HuH-7.5 (cell line): ENCODE data around the gene RAB3C.
"Not testable (repeated sequence)": the region's sequence is repeated elsewhere in the genome, so short reads cannot be mapped to it uniquely, and the experiment has no call there.

ENCODE experiments used
- DNase-seq: peaks from one replicate; pipeline ENCODE4 v3.0.0; 2011; ENCODE audit warnings: low spot score

RAB3C gene, protein sequence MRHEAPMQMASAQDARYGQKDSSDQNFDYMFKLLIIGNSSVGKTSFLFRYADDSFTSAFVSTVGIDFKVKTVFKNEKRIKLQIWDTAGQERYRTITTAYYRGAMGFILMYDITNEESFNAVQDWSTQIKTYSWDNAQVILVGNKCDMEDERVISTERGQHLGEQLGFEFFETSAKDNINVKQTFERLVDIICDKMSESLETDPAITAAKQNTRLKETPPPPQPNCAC

DNA sequence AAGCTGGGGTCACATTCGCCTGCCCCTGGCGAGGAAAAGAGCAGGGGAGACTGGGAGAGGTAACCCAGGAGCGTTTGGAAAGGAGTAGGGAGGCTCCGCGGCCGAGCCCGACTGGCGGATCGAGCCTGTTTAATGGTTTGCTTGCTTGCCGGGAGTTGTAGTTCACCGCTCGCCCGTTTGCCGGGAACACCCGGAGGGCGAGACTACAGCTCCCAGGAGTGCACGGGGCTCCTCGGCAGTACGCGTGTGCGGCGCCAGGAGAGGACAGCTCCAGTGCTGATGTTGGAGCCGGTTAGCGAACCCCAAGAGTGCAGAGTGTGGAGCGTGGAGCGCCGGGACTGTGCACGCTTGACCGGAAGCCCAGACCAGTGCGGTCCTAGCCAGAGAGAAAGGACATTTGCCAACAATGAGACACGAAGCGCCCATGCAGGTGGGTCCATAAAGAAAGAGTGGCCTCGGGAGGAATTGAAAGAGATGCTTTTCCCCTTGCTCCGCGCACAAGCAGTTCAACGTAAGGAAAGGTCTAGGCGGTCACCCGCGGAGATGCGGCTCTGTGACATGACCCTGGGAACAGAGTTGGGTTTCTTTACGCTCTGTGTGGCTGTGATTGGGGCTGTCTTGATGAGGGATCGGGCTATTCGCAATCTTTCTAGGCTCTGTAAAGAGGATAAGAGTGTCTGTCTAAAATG is at the start of gene RAB3C:
Gene RAB3C (plus strand): TSS at position 273 of the 689 bp plus-strand sequence. CDS start 134 bp downstream, at position 407.
- peak; percentile 43 for DNase-seq

DNA sequence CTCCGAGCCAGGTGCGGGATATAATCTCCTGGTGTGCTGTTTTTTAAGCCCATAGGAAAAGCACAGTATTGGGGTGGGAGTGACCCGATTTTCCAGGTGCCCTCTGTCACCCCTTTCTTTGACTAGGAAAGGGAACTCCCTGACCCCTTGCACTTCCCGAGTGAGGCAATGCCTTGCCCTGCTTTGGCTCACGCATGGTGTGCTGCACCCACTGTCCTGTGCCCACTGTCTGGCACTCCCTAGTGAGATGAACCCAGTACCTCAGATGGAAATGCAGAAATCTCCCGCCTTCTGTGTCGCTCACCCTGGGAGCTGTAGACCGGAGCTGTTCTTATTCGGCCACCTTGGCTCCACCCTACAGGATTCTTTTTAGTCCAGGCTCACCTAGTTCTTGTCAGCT is 40.9 kb upstream of the RAB3C start:
- DNase-seq = not testable (repeated sequence)

DNA sequence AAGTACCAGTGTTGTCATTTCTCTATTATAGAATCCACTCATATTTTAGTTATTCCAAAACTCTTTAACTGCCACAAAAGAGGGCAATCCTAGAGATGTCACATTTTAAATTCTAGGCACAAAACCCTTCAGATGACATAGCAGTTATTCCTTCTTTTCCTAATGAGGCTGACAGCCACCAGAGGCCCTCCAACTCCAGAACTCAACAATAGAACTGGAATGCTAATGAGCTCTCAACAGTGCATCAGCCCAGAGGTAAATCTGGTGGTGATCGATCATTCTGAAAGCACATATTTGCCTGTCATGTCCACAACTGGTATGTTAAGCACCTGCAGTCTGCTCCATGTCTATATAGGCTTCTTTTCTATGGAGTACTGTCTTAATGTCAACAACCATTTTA is 40.2 kb upstream of the RAB3C start:
- no peak for DNase-seq

DNA sequence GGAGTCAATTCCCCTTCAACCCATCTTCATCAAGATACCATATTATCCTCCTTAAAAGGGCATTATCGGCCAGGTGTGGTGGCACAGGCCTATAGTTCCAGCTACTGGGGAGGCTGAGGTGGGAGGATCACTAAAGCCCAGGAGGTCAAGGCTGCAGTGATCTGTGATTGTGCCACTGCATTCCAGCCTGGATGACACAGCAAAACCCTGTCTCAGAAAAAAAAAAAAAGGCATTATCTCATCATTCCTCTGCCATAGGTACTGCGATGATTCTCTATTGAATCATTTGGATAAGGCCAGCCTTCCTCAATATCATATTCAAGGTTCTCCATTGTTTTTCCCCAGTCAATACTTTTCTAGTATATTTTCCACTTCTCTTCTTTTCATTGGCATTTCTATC is 39.2 kb upstream of the RAB3C start:
- DNase-seq = no peak

DNA sequence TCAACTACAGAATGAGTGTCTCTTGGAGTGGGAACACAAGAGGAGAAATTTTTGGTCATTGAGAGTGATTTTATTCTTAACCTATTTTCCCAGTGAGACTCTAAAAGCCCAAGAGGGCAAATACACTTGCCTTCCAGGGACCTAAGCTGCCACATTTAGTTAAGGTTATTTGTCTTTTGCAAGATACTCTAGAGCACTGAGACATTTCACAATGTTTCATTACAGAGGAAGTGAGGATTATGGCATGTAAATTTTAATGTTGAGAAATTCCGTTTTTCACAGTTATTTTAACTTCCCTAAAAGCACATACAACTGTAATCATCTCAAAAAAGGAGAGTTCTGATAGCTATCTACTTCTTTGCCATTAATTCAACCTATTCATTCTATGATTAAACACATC is 38.7 kb upstream of the RAB3C start:
- no peak for DNase-seq

DNA sequence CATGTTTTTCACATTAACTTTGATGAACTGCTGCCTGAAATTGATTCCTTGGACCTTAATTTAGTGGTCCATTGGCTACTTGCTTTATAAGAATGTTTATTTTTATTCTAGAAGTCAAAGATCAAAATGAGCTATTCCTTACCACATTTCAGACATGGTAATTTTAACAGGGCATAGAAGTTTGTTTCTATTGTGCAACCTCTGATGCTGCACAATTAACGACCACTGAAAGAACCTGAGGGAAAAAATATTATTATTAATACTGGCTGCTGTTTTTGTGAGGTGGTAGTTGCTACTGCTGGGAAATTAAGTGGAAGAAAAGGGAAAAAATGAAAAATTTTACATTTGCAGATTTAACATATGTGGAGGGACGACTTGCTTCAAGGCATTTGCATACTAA is 37.9 kb upstream of the RAB3C start:
- DNase-seq = no peak

DNA sequence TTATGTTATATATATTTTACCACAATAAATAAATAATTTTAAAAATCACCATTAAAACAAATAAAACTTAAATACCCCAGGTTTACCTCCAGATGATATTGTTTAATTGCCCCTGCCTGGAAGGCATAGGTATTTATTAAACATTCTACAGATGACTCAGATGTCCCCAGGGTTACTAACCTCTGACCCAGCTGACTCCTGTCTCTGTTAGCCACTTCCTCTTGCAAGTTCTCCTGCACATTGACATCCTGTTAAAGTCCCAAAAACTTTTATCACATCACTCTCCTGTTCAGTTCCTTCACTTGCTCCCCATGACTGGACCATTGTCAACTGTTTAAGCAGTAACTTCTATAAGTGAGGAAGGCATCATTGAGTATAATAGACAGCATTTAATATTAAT is 37.0 kb upstream of the RAB3C start:
- DNase-seq = peak; percentile 6

DNA sequence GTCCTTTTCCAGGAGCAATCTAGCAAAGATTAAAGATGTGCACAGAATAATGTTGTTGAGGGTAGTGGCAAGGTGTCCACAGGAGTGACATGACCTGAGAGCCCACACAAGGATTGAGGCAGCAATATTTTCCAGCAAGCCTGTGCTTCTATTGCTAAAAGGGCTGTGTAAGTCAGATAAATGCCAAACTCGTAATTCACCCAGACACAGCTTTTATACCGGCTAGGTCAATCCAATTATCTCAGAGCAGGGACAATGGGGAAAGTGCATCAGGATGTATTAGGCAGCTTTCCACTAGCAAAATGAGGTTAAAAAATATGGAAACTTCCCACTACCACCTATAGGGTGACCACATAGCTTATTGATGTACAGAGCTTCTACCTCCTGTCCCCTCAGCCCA is 34.8 kb upstream of the RAB3C start:
- DNase-seq = no peak

DNA sequence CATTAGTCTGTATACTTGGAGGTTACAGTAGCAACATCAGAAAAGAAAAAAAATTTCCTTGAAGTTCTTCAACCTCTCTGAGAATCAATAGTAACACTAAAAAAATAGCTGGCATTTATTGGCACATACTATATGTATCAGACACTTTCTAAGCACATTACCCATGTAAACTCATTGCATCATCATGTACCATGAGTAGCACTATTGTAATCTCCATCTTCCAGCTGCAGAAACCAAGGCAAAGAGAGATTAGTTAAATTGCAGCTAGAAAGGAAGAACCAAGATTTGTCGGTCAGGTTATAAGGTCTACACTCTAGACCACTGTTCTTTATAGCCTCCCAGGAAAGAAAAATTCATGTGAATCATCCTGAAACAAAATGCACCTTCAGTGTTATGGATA is 31.4 kb upstream of the RAB3C start:
- no peak for DNase-seq

DNA sequence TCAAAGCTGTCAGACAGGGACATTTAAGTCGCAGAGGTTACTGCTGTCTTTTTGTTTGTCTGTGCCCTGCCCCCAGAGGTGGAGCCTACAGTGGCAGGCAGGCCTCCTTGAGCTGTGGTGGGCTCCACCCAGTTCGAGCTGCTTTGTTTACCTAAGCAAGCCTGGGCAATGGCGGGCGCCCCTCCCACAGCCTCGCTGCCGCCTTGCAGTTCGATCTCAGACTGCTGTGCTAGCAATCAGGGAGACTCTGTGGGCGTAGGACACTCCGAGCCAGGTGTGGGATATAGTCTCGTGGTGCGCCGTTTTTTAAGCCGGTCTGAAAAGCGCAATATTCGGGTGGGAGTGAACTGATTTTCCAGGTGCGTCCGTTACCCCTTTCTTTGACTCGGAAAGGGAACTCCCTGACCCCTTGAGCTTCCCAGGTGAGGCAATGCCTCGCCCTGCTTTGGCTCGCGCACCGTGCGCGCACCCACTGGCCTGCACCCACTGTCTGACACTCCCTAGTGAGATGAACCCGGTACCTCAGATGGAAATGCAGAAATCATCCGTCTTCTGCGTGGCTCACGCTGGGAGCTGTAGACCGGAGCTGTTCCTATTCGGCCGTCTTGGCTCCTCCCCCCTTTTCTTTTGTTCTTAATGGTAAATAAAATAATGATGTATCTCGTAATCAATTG is 25.1 kb upstream of the RAB3C start:
- DNase-seq = not testable (repeated sequence)

DNA sequence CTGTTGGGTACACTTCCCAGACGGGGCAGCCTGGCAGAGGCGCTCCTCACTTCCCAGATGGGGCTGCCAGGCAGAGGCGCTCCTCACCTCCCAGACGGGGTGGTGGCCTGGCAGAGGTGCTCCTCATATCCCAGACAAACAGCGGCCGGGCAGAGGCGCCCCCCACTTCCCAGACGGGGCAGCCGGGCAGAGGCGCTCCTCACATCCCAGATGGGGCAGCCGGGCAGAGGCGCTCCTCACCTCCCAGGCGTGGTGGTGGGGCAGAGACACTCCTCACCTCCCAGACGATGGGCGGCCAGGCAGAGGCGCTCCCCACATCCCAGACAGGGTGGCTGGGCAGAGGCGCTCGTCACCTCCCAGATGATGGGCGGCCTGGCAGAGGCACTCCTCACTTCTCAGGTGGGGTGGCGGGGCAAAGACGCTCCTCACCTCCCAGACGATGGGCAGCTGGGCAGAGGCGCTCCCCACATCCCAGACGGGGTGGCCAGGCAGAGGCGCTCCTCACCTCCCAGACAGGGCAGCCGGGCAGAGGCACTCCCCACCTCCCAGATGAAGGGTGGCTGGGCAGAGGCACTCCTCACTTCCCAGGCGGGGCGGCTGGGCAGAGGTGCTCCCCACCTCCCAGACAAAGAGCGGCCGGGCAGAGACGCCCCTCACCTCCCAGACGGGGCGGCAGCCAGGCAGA is 19.7 kb upstream of the RAB3C start:
- not testable (repeated sequence) for DNase-seq

DNA sequence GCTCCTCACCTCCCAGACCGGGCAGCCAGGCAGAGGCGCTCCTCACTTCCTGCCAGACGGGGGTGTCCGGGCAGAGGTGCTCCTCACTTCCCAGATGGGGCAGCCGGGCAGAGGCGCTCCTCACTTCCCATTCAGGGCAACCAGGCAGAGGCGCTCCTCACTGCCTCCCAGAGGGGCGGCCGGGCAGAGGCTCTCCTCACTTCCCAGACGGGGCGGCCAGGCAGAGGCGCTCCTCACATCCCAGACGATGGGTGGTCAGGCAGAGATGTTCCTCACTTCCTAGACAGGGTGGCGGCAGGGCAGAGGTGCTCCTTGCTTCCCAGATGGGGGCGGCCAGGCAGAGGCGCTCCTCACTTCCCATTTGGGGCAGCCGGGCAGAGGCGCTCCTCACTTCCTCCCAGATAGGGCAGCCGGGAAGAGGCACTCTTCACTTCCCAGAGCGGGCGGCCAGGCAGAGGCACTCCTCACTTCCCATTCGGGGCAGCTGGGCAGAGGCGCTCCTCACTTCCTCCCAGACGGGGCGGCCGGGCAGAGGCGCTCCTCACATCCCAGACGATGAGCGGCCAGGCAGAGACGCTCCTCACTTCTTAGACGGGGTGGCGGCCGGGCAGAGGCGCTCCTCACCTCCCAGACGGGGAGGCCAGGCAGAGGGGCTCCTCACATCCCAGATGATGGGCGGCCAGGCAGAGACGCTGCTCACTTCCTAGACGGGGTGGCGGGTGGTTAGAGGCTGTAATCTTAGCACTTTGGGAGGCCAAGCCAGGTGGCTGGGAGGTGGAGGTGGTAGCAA is 18.6 kb upstream of the RAB3C start:
- DNase-seq = not testable (repeated sequence)

DNA sequence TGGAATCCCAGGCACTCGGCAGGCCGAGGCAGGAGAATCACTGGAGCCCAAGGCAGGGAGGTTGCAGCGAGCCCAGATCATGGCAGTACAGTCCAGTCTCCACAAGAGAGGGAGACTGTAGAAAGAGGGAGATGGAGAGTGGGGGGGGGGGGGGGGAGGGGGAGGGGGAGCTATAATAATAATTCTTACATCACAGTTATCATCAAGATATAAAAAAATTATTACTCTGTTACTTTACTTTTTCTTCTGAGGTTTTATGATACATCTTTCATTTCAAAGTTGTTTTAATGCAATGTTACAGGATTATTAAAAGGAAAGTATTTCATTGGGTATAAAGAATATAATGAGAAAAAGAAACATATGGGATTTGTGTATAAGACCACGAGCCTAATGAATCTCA is 17.8 kb upstream of the RAB3C start:
- DNase-seq = no peak

DNA sequence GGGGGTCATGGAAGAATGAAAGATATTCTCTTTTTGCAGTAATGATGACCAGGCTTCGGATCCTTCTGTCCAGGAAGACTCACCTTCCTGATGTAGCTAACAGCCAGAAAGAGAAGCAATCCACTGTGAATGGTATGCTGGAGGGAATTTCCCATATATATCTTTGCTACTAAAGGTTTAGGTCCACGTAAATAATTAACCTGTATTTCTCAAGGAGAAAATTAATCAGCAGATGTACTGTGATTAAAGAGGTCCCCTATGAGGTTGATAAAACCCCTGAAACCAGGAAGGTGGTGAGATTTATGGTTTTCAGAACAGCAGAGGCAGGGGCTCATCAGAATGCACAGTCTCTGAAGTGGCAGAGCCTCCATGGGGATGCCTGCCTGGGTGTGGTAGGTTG is 11.4 kb upstream of the RAB3C start:
- DNase-seq = no peak

DNA sequence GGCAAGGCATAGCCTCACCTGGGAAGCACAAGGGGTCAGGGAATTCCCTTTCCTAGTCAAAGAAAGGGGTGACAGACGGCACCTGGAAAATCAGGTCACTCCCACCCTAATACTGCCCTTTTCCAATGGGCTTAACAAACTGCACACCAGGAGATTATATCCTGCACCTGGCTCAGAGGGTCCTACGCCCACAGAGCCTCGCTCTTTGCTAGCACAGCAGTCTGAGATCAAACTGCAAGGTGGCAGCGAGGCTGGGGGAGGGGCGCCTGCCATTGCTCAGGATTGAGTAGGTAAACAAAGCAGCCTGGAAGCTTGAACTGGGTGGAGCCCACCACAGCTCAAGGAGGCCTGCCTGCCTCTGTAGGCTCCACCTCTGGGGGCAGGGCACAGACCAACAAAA is 9.9 kb upstream of the RAB3C start:
- DNase-seq = not testable (repeated sequence)

DNA sequence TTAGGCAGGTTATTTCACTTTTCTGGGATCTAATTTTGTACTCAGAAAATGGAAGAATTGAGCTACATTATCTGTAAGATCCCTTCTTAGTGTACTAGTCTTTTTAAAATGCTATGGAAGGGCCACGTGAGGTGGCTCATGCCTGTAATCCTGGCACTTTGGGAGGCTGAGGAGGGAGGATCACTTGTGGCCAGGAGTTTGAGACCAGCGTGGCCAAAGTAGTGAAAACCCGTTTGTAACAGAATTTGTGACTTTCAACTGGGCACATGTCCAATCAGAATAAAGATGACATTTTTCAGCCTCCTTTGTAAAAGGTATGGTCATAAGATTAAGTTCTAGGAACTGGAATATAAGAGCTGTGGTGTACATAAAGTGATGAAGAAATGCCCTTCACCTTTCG is 3.1 kb upstream of the RAB3C start:
- no peak for DNase-seq

DNA sequence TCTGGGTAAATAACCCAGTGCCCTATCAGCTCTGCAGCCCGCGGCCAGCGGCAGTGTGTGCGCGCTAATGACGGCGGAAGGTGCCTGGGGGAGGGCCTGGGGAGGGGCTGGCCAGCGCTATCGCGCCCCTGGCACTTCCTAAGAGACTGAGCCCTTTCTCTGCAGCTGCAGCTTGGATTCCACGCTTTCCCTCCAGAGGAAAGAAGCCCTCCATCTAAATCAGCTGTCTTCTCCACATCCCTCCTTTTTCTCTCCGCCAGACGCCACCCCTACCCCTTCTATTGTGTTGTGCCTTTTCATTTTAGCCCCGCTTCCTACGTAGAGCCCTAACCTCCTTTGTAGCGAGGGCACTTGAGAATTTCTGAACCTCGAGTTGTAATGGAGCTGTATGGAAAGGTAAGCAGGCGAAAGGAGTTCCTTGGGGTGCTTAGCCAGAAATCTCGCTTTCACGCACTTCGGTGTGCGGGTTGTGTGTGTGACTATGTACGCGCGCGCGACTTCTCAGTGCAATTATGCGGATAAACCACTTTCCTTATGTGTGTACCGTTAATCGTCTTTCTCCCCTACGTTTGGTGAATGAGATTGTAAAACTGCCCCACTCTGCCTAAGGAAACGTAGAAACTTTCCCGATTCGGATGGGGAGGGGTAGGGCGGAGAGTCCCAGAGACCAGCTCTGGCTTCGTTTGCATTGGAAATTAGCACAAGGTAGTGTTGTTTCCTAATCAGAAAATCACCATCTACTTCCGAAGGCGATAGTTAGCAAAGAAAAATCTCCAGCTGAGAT is 664 bp upstream of the RAB3C start:
- DNase-seq = peak; percentile 13

DNA sequence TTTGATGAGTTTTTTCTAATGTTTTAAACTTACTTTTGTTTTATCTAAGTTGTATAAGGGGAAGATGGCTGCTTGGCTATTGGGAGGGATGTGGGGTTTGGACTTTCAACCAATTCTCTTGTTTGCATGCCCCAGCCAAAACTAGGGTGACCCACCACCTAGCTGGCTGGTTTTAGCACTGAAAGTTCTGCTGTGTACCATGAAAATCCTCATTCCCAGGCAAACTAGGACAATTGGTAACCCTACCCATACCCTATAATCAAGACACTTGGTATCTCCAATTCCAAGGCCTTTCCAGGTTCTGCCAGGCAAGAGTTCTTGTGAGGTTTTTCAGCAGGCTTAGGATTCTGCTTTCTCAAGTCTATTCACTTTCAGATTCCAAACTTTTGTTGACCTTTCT is 13.1 kb downstream of the RAB3C start:
- no peak for DNase-seq

DNA sequence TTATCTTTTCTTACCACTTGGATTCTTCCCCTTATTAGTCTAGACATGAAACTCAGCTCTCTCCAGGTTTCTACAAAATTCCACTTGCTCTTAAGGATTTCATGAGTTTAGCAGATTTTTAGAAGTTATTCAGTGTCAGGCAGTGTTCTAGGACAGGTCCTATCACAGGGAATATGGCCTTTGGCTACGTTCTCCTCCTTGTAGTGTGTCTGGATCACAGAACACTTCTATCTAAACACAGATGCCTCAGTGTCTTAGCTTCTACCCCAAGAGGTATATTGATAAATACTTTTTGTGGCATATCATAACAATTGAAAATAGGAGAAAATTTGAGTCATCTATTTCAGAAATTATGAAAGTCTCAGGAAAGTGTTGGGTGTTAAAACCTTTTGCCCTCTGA is 15.6 kb downstream of the RAB3C start:
- no peak for DNase-seq

DNA sequence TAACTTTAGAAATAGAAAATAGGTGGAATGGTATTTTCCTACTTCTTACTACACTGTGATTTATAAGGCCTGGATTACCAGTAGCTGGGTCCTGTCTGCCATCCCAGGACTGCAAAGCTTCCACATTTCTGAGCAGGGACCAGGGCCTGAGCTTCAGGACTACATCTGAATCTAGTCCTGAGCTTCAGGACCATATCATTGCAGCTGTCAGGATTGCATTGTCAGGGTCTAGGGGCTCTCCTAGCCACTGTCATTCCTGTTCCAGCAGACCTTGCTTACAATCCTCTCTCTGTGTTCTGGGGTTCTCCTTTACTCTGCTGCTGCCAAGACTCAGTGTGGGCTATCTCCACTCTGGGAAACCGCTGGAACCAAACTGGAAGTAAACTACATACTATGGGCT is 16.3 kb downstream of the RAB3C start:
- DNase-seq = no peak

DNA sequence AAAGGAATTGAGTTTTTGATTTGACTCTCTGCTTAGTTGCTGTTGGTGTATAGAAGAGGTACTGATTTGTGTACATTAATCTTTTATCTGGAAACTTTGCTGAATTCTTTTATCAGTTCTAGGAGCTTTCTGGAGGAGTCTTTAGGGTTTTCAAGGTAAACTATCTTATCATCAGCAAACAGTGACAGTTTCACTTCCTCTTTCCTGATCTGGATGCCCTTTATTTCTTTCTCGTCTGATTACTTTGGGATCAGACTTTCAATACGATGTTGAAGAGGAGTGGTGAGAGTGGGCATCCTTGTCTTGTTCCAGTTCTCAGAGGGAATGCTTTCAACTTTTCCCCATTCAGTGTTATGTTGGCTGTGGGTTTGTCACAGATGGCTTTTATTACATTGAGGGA is 17.7 kb downstream of the RAB3C start:
- DNase-seq = not testable (repeated sequence)
